ENCODE measurements around the gene LZTS3. TPM values are rescaled to one million over a fixed set of nuclear protein-coding genes. Genes with fewer than 3 reads are reported as not detected.

Gene LZTS3
- total and polyA plus RNA-seq, 2 of the 13 experiments (the other 11 are each of a cell fraction or from before 2014, with no cell fraction given): 10.1 to 31.3 TPM

GRCh38 chr20:3221398-3222226 is 48.3 kb upstream of the LZTS3 start (continued):
- TF ChIP-seq TIGD3 (CRISPR knock-in tag; IDR thresholded peaks at IDR 0.05; ENCODE audit: borderline replicate concordance): 0 out of 2 replicates have a peak, but pooled peaks have one; percentile 34
- no peak for TF ChIP-seq PRMT3 (CRISPR knock-in tag; IDR thresholded peaks at IDR 0.05; ENCODE audit: borderline replicate concordance, low read depth)
- TF ChIP-seq STAT6 (CRISPR knock-in tag; IDR thresholded peaks at IDR 0.05; ENCODE audit: borderline replicate concordance): no peak
- no peak; the same call in 1 of the 2 replicates for TF ChIP-seq ZIK1 (CRISPR knock-in tag; IDR thresholded peaks at IDR 0.05; ENCODE audit: borderline replicate concordance, low read depth)
- peak; percentile 83 for TF ChIP-seq AGO2 (optimal IDR thresholded peaks at IDR 0.05; ENCODE audit: low read depth, low read length)
- no peak for TF ChIP-seq ARNT (IDR thresholded peaks at IDR 0.05)
- TF ChIP-seq ZNF567 (CRISPR knock-in tag; IDR thresholded peaks at IDR 0.05; ENCODE audit: borderline replicate concordance): 0 out of 2 replicates have a peak, but pooled peaks have one; percentile 14
- TF ChIP-seq ZNF362 (CRISPR knock-in tag; IDR thresholded peaks at IDR 0.05; ENCODE audit: borderline replicate concordance): 0 out of 2 replicates have a peak, but pooled peaks have one; percentile 29
- TF ChIP-seq E2F5 (CRISPR knock-in tag; conservative IDR thresholded peaks at IDR 0.05): no peak
- TF ChIP-seq KLF12 (CRISPR knock-in tag; IDR thresholded peaks at IDR 0.05; ENCODE audit: borderline replicate concordance): 0 out of 2 replicates have a peak, but pooled peaks have one; percentile 40
- no peak for TF ChIP-seq ZBTB44 (CRISPR knock-in tag; IDR thresholded peaks at IDR 0.05)
- 0 out of 2 replicates have a peak, but pooled peaks have one; percentile 37 for TF ChIP-seq ETV6 (CRISPR knock-in tag; conservative IDR thresholded peaks at IDR 0.05)
- 0 out of 2 replicates have a peak, but pooled peaks have one; percentile 5 for TF ChIP-seq ZMAT3 (CRISPR knock-in tag; conservative IDR thresholded peaks at IDR 0.05)
- TF ChIP-seq SAP130 (CRISPR knock-in tag; IDR thresholded peaks at IDR 0.05; ENCODE audit: low read depth): no peak
- TF ChIP-seq GLI4 (CRISPR knock-in tag; IDR thresholded peaks at IDR 0.05; ENCODE audit: borderline replicate concordance): 0 out of 2 replicates have a peak, but pooled peaks have one; percentile 74
- no peak for TF ChIP-seq XRCC5 (optimal IDR thresholded peaks at IDR 0.05; ENCODE audit: low read length)
- peak; percentile 49; the same call in 1 of the 2 replicates for TF ChIP-seq EED (CRISPR knock-in tag; IDR thresholded peaks at IDR 0.05)
- TF ChIP-seq ZNF562 (CRISPR knock-in tag; IDR thresholded peaks at IDR 0.05; ENCODE audit: borderline replicate concordance): no peak
- no peak for TF ChIP-seq KAT2B (IDR thresholded peaks at IDR 0.05; ENCODE audit: borderline replicate concordance, low read depth, low read length)
- TF ChIP-seq IRX3 (CRISPR knock-in tag; IDR thresholded peaks at IDR 0.05; ENCODE audit: borderline replicate concordance, low read depth): no peak
